B cell (primary cell): ENCODE results near the gene LEMD2. TPM values are rescaled to one million over a fixed set of nuclear protein-coding genes. Genes with fewer than 3 reads are reported as not detected.

Experiments
- ATAC-seq: fragments of 200-7000 bp; cut with Tn5 transposase; one replicate; pipeline ENCODE4 v1.10.0; 2021; ENCODE audit warnings: low read depth, mild to moderate bottlenecking, moderate number of reproducible peaks, moderate library complexity
- CTCF ChIA-PET: fragments of 350-600 bp; sonication (Branson Sonifier 250); formaldehyde crosslinking; loops from one replicate; lab custom pipeline; 2021; ENCODE audit warnings: antibody characterized with exemption, inconsistent platforms; lab: Charles Lee
- POLR2A ChIA-PET: fragments of 350-600 bp; sonication (Branson Sonifier 250); formaldehyde crosslinking; loops from one replicate; lab custom pipeline; 2021; ENCODE audit warnings: antibody characterized with exemption; lab: Charles Lee
- DNase-seq: peaks from one replicate; pipeline ENCODE4 v3.0.0; 2013
- H2AFZ ChIP-seq: 2 replicates; pipeline ENCODE4 v1.6.1; 2012; ENCODE audit warnings: mild to moderate bottlenecking, low read depth, low read length; ENCODE audit not compliant: insufficient read depth, poor library complexity, severe bottlenecking
- H3K27ac ChIP-seq, 2 donors: 1 replicate in 1 of 2; 2 replicates in 1 of 2; pipeline ENCODE4 v1.5.1; 2012 to 2013; ENCODE audit warnings: low read length in 2 of 2, mild to moderate bottlenecking in 2 of 2, moderate library complexity in 1 of 2
- H3K27me3 ChIP-seq, 4 experiments: fragments of 200-600 bp in 1 of 4; sonication (generic) in 1 of 4; replicated peaks in 1 of 4; 1 replicate in 2 of 4; 2 replicates in 2 of 4; pipeline versions ENCODE4 v1.6.1 to v1.7.0; 2013 to 2016; ENCODE audit warnings: low read length in 3 of 4, mild to moderate bottlenecking in 2 of 4, mixed read lengths in 1 of 4, moderate library complexity in 1 of 4; ENCODE audit not compliant: insufficient read depth in 4 of 4, control insufficient read depth in 3 of 4; ENCODE audit errors: control extremely low read depth in 1 of 4
- H3K36me3 ChIP-seq, 2 experiments: replicated peaks in 1 of 2; 1 replicate in 1 of 2; 2 replicates in 1 of 2; pipeline versions ENCODE4 v1.6.1 to v1.7.1; 2013; ENCODE audit warnings: low read length in 1 of 2; ENCODE audit not compliant: insufficient read depth in 2 of 2, control insufficient read depth in 1 of 2; ENCODE audit errors: control extremely low read depth in 1 of 2, extremely low read depth in 1 of 2
- H3K4me1 ChIP-seq, 2 donors: fragments of 200-600 bp in 1 of 2; sonication (generic) in 1 of 2; 1 replicate in 1 of 2; 2 replicates in 1 of 2; pipeline versions ENCODE4 v1.5.1 to v1.6.1; 2013 to 2017; ENCODE audit warnings: low read length in 2 of 2; ENCODE audit not compliant: control insufficient read depth in 2 of 2, insufficient read depth in 2 of 2
- H3K4me2 ChIP-seq: replicated peaks from 2 replicates; pipeline ENCODE3; 2012; ENCODE audit warnings: mild to moderate bottlenecking, low read depth, low read length; ENCODE audit not compliant: poor library complexity, severe bottlenecking
- H3K4me3 ChIP-seq, 5 experiments: fragments of 200-600 bp in 1 of 5; sonication (generic) in 1 of 5; 1 replicate in 3 of 5; 2 replicates in 2 of 5; pipeline versions ENCODE4 v1.5.1 to v1.7.0; 2011 to 2016; ENCODE audit warnings: low read length in 4 of 5, mild to moderate bottlenecking in 4 of 5, low read depth in 2 of 5, control low read depth in 1 of 5, moderate library complexity in 1 of 5; ENCODE audit not compliant: insufficient read depth in 1 of 5; ENCODE audit errors: control extremely low read depth in 1 of 5, extremely low read depth in 1 of 5
- H3K79me2 ChIP-seq: fragments of 200-600 bp; sonication (generic); one replicate; pipeline ENCODE4 v1.6.0; 2016; ENCODE audit warnings: low read length; ENCODE audit not compliant: control insufficient read depth, insufficient read depth
- H3K9ac ChIP-seq: fragments of 200-600 bp; sonication (generic); 2 replicates; pipeline ENCODE4 v1.6.1; 2017; ENCODE audit warnings: mild to moderate bottlenecking, low read length, moderate library complexity
- H3K9me3 ChIP-seq, 3 donors: one replicate each; pipeline versions ENCODE4 v1.6.1 to v1.7.1; 2013; ENCODE audit warnings: low read length in 2 of 3; ENCODE audit not compliant: control insufficient read depth in 2 of 3, insufficient read depth in 1 of 3; ENCODE audit errors: control extremely low read depth in 1 of 3
- H4K20me1 ChIP-seq: 2 replicates; pipeline ENCODE4 v1.6.0; 2012; ENCODE audit warnings: mild to moderate bottlenecking, low read length; ENCODE audit not compliant: insufficient read depth, control insufficient read depth, poor library complexity, severe bottlenecking
- H3K27ac Mint-ChIP-seq: one replicate; pipeline ENCODE4 v1.8.0; 2021; ENCODE audit warnings: mixed read lengths
- H3K27me3 Mint-ChIP-seq: one replicate; pipeline ENCODE4 v1.8.0; 2021; ENCODE audit warnings: mixed read lengths
- H3K4me1 Mint-ChIP-seq: one replicate; pipeline ENCODE4 v1.8.0; 2021; ENCODE audit warnings: mixed read lengths
- H3K4me3 Mint-ChIP-seq: one replicate; pipeline ENCODE4 v1.8.0; 2021; ENCODE audit warnings: mixed read lengths
- H3K9me3 Mint-ChIP-seq: one replicate; pipeline ENCODE4 v1.8.0; 2022; ENCODE audit warnings: mixed read lengths; ENCODE audit not compliant: insufficient read depth
- EZH2 ChIP-seq: IDR thresholded peaks from 2 replicates; pipeline ENCODE4 v1.6.1; 2012; ENCODE audit warnings: borderline replicate concordance, low read depth, mild to moderate bottlenecking, moderate library complexity, low read length; ENCODE audit not compliant: insufficient read depth, poor library complexity, severe bottlenecking
- WGBS: methylation state at CpG from one replicate; pipeline ENCODE4 v1.1.5; 2013; ENCODE audit warnings: missing lambda C conversion rate; ENCODE audit not compliant: insufficient coverage; 5-methylcytosine and 5-hydroxymethylcytosine counted together
- intact Hi-C: fragments of 100-400 bp; cut with micrococcal nuclease; formaldehyde crosslinking; loops from one replicate; pipeline ENCODE4 v1.10.0; 2022
- polyA plus RNA-seq: library from polyadenylated mRNA; depleted of rRNA; stranded (reverse); fragments of >200 nt; gene quantifications from 2 replicates; pipeline ENCODE4 v1.2.3, GENCODE V29; 2012
- total RNA-seq, 2 donors: library from RNA; stranded (reverse); fragments of 120-200 nt in 1 of 2; gene quantifications; 1 replicate in 1 of 2; 2 replicates in 1 of 2; pipeline versions ENCODE4 v1.2.3 to v1.2.4, GENCODE V29; 2013 to 2022
- TF ChIP-seq, protein P1 (sequence below): fragments of 200-600 bp; IDR thresholded peaks from one replicate; pipeline ENCODE4 v1.8.0; 2022; ENCODE audit warnings: antibody characterized with exemption, mild to moderate bottlenecking

The LEMD2 gene
- total and polyA plus RNA-seq, 2 donors (not counting 1 experiment from before 2014, with no cell fraction given): 58.7 to 113 TPM

GRCh38 chr6:33776186-33776585, 12.7 kb downstream of the LEMD2 start:
- TF ChIP-seq EZH2: no peak
- TF ChIP-seq, protein P1, sequence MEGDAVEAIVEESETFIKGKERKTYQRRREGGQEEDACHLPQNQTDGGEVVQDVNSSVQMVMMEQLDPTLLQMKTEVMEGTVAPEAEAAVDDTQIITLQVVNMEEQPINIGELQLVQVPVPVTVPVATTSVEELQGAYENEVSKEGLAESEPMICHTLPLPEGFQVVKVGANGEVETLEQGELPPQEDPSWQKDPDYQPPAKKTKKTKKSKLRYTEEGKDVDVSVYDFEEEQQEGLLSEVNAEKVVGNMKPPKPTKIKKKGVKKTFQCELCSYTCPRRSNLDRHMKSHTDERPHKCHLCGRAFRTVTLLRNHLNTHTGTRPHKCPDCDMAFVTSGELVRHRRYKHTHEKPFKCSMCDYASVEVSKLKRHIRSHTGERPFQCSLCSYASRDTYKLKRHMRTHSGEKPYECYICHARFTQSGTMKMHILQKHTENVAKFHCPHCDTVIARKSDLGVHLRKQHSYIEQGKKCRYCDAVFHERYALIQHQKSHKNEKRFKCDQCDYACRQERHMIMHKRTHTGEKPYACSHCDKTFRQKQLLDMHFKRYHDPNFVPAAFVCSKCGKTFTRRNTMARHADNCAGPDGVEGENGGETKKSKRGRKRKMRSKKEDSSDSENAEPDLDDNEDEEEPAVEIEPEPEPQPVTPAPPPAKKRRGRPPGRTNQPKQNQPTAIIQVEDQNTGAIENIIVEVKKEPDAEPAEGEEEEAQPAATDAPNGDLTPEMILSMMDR: no peak
- no peak overlapping the region for H3K9ac ChIP-seq
- no peak for ATAC-seq
- peaks cover 5 to 84% of the 10 kb centered on the region in 2 experiments for H3K36me3 ChIP-seq
- H3K79me2 ChIP-seq: peaks cover 13% of the 10 kb centered on the region
- no peak overlapping the region for H2AFZ ChIP-seq
- Mint-ChIP-seq H3K4me1 (peaks cover 6% of the 10 kb centered on the region), H3K27me3 (no peaks in the 10 kb centered on the region), H3K9me3 (no peaks in the 10 kb centered on the region), H3K4me3 (no peak overlapping the region), H3K27ac (no peak overlapping the region)
- no peaks in the 10 kb centered on the region for H3K9me3 ChIP-seq
- WGBS: 90% methylated on average over 2 of the region's 4 CpGs
- no peak overlapping the region for H3K27ac ChIP-seq
- H3K4me3 ChIP-seq: no peak overlapping the region
- POLR2A ChIA-PET: no interaction called here
- DNase-seq: no peak
- intact Hi-C loops: no loop called here
- H3K4me1 ChIP-seq: peaks cover 0 to 6% of the 10 kb centered on the region in 2 donors
- CTCF ChIA-PET: no interaction called here
- no peak overlapping the region for H3K4me2 ChIP-seq
- H4K20me1 ChIP-seq: peaks cover 68% of the 10 kb centered on the region
- no peaks in the 10 kb centered on the region for H3K27me3 ChIP-seq

GRCh38 chr6:33774774-33775173, 14.2 kb downstream of the LEMD2 start:
- POLR2A ChIA-PET: interaction anchor here (0.6 to 0.7 kb wide), 2 partner anchors 38 to 582 kb away, joined by 3 to 5 read pairs; no protein-coding TSS in a partner anchor
- H3K4me2 ChIP-seq: no peak overlapping the region
- Mint-ChIP-seq H3K27me3 (no peaks in the 10 kb centered on the region), H3K27ac (no peak overlapping the region), H3K9me3 (no peaks in the 10 kb centered on the region), H3K4me1 (peaks cover 8% of the 10 kb centered on the region), H3K4me3 (no peak overlapping the region)
- H4K20me1 ChIP-seq: peaks cover 62% of the 10 kb centered on the region
- peaks cover under 1% of the 10 kb centered on the region for H3K79me2 ChIP-seq
- H3K36me3 ChIP-seq: peaks cover 5 to 70% of the 10 kb centered on the region in 2 experiments
- H3K4me3 ChIP-seq: no peak overlapping the region
- no peaks in the 10 kb centered on the region for H3K9me3 ChIP-seq
- CTCF ChIA-PET: interaction anchor here (0.7 to 8.1 kb wide), 3 partner anchors 11 to 659 kb away, joined by 3 to 48 read pairs (median 3); partner anchors contain the start of gene LEMD2
- no peaks in the 10 kb centered on the region for H3K27me3 ChIP-seq
- peaks cover 0 to 6% of the 10 kb centered on the region in 2 donors for H3K4me1 ChIP-seq
- no peak overlapping the region for H3K27ac ChIP-seq
- intact Hi-C loops: no loop called here
- no peak overlapping the region for H2AFZ ChIP-seq
- no peak for ATAC-seq
- WGBS: 90% methylated on average over 2 of the region's 3 CpGs
- no peak for DNase-seq
- H3K9ac ChIP-seq: no peak overlapping the region
- TF ChIP-seq EZH2: no peak
- TF ChIP-seq, protein P1: no peak
